ENCODE results near the gene CCDC43. TPM values are rescaled to one million over a fixed set of nuclear protein-coding genes. Genes with fewer than 3 reads are reported as not detected.
"Not testable (repeated sequence)": the region's sequence is repeated elsewhere in the genome, so short reads cannot be mapped to it uniquely, and the experiment has no call there.

CCDC43 gene
- total RNA-seq, 2 experiments from 2014 or later = 31.8 to 33.7 TPM

DNA sequence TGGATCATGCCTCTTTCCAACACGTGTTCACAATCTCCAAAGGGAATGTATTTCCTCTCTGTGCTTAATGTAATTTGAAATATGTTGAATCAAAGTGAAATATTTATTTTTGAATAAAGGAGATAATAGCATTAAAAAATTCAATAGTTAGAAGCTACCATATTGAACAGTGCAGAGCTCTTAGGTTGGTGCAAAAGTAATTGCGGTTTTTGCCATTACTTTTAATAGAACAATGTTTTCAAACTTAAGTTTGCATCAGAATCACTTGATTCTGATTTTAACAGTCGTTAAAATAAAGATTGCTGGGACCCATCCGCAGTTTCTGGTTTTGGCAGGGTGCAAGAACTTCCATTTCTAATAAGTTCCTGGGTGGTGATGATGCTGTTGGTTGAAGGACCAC lies 43.3 kb downstream of the CCDC43 start:
- DNase-seq (no peak), ATAC-seq (no peak)
- Mint-ChIP-seq H3K9me3 (ENCODE audit: low read depth) (no peaks in the 10 kb centered on the region), H3K27ac (no peak overlapping the region), H3K4me3 (no peak overlapping the region), H3K36me3 (ENCODE audit: low read depth) (no peaks in the 10 kb centered on the region), H3K4me1 (no peaks in the 10 kb centered on the region), H3K27me3 (peaks cover 28% of the 10 kb centered on the region)
- intact Hi-C loops (cut with DNase I, micrococcal nuclease) = no loop called here
- ChIA-PET CTCF (interaction anchor here (1.2 kb wide), 1 partner anchor 111 kb away, joined by 3 read pairs; no protein-coding TSS in a partner anchor), POLR2A (no interaction called here)

DNA sequence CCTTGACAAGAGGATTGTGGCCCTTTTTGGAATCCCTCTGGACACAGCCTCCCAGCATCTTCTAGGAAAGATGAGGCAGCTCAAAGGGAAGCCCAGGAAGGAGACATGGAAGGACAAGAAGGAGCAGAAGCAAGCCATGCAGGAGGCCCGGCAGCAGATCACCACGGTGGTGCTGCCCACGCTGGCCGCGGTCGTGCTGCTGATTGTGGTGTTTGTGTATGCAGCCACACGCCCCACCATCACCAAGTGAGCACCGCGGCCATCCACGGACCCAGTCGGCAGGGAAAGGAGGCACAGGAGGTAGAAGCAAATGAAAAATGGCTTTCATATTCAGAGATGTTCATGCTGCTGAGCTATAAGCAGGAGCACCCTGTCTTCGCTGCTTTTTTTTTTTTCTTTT lies 44.2 kb downstream of the CCDC43 start:
- Mint-ChIP-seq H3K36me3 (ENCODE audit: low read depth) (no peaks in the 10 kb centered on the region), H3K4me1 (no peaks in the 10 kb centered on the region), H3K27me3 (peaks cover 25% of the 10 kb centered on the region), H3K27ac (no peak overlapping the region), H3K9me3 (ENCODE audit: low read depth) (no peaks in the 10 kb centered on the region), H3K4me3 (no peak overlapping the region)
- intact Hi-C loops (cut with DNase I, micrococcal nuclease) = no loop called here
- DNase-seq (no peak), ATAC-seq (no peak)
- POLR2A ChIA-PET = no interaction called here
- CTCF ChIA-PET = interaction anchor here (0.6 to 0.9 kb wide), 2 partner anchors 44 to 780 kb away, joined by 4 to 5 read pairs; no protein-coding TSS in a partner anchor

DNA sequence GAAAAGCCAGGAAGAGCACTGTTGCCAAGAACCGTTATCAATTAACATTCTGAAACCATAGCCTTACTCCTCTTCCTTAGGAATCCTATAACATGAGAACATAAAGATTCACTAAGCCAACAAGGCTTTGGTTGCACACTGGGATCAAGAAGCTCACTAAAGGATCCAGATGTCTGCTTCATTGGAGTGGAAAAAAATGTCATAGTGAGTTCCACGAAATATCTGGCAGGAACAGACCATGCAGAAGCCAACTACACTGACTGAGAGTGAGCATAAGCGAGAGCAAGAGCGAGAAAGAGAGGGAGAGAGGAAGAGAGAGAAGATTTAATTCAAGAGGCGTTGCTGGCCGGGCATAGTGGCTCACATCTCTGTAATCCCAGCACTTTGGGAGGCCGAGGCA lies 46.7 kb downstream of the CCDC43 start:
- H3K9me3 Mint-ChIP-seq (ENCODE audit: low read depth) = no peaks in the 10 kb centered on the region
- intact Hi-C loops (cut with DNase I, micrococcal nuclease) = no loop called here
- no peak for DNase-seq
- H3K4me1 Mint-ChIP-seq = no peaks in the 10 kb centered on the region
- CTCF ChIA-PET = interaction anchor here (1.1 kb wide), 1 partner anchor 23 kb away, joined by 3 read pairs; no protein-coding TSS in a partner anchor
- no peak overlapping the region for H3K27ac Mint-ChIP-seq
- no peak overlapping the region for H3K4me3 Mint-ChIP-seq
- ATAC-seq = no peak
- POLR2A ChIA-PET = no interaction called here
- peaks cover 16% of the 10 kb centered on the region for H3K27me3 Mint-ChIP-seq
- no peaks in the 10 kb centered on the region for H3K36me3 Mint-ChIP-seq (ENCODE audit: low read depth)

DNA sequence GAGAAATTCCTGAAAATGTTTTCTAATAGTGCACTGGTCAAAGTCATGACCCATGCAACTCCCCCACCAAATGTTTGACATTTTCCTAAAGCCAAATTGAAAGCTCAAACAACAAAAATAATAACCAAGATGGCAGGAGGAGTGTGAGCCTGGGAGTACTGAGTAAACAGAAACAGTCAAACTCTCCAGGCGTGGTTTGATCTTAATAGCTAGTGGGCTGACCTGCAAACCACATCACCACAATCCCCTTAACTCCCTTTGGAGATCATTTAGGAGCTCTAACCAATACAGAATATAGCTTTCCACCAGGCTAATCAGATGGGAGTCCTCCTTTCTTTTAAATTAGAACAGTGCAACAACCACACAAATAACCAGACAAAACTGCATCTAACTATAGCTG lies 52.5 kb downstream of the CCDC43 start:
- CTCF ChIA-PET = interaction anchor here (0.7 to 1.2 kb wide), 3 partner anchors 12 to 104 kb away, joined by 3 to 16 read pairs (median 4); no protein-coding TSS in a partner anchor
- Mint-ChIP-seq H3K4me1 (no peaks in the 10 kb centered on the region), H3K9me3 (ENCODE audit: low read depth) (no peaks in the 10 kb centered on the region), H3K4me3 (no peak overlapping the region), H3K27ac (no peak overlapping the region), H3K36me3 (ENCODE audit: low read depth) (no peaks in the 10 kb centered on the region), H3K27me3 (peaks cover 7% of the 10 kb centered on the region)
- DNase-seq (no peak), ATAC-seq (no peak)
- POLR2A ChIA-PET = no interaction called here
- intact Hi-C loops (cut with DNase I, micrococcal nuclease) = loop anchor here in 1 of 2 experiments (5.0 kb wide), 1 partner anchor 105 kb away; no protein-coding TSS in a partner anchor

DNA sequence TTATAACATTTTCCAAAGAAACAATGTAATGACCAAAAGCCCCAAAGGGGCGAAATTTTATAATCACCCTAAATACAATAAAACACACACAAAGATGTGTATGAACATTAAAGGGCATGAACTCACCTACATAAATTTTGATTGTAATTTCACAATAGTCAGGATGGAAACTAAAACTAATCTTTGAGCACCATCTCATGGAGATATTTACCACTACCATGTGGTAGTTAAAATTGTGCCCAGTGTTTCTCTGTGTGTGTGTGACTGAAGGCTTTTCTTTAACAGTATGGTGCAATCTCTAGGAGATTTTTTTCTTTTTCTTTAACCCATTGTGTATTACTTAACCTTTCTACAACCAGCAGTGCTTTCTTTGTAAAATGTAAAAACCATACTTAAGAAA lies 53.0 kb downstream of the CCDC43 start:
- ATAC-seq (no peak), DNase-seq (no peak)
- Mint-ChIP-seq H3K27me3 (peaks cover 5% of the 10 kb centered on the region), H3K4me3 (no peak overlapping the region), H3K9me3 (ENCODE audit: low read depth) (no peaks in the 10 kb centered on the region), H3K4me1 (no peaks in the 10 kb centered on the region), H3K27ac (no peak overlapping the region), H3K36me3 (ENCODE audit: low read depth) (no peaks in the 10 kb centered on the region)
- ChIA-PET CTCF (no interaction called here), POLR2A (no interaction called here)
- intact Hi-C loops (cut with DNase I, micrococcal nuclease) = loop anchor here (1.0 to 5.0 kb wide), 2 partner anchors 103 to 104 kb away; no protein-coding TSS in a partner anchor

DNA sequence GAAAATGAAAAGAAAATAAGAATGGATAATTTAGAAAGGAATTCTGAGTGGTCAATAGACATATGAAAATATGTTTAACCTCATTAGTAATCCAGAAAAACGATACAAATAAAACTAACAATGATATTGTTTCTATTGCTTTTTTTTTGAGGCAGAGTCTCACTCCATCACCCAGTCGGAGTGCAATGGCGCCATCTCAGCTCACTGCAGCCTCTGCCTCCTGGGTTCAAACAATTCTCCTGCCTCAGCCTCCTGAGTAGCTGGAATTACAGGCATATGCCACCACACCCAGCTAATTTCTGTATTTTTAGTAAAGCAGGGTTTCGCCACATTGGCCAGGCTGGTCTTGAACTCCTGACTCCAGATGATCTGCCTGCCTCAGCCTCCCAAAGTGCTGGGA lies 55.2 kb downstream of the CCDC43 start:
- H3K4me1 Mint-ChIP-seq; POLR2A ChIA-PET; H3K4me3 Mint-ChIP-seq; H3K27me3 Mint-ChIP-seq; H3K27ac Mint-ChIP-seq; DNase-seq; H3K9me3 Mint-ChIP-seq (ENCODE audit: low read depth); H3K36me3 Mint-ChIP-seq (ENCODE audit: low read depth); intact Hi-C loops (cut with DNase I, micrococcal nuclease); ATAC-seq: not testable (repeated sequence)
- CTCF ChIA-PET = interaction anchor here (0.7 kb wide), 1 partner anchor 72 kb away, joined by 4 read pairs; no protein-coding TSS in a partner anchor

DNA sequence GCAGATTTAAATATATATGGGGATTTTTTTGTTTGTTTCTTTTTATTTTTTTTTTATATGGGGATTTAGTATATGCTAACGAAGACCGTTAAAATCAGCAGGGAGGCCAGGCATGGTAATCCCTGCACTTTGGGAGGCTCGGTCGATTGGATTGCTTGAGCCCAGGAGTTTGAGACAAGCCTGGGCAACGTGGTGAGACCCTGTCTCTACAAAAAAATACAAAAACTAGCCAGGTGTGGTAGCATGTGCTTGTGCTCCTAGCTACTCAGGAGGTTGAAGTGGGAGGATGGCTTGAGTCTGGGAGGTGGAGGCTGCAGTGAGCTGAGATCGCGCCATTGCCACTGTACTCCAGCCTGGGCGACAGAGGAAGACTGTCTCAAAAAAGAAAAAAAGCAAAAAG lies 55.6 kb downstream of the CCDC43 start:
- ATAC-seq (no peak), DNase-seq (no peak)
- no peak overlapping the region for H3K4me3 Mint-ChIP-seq
- POLR2A ChIA-PET = no interaction called here
- CTCF ChIA-PET = interaction anchor here (0.6 to 0.7 kb wide), 2 partner anchors 73 to 669 kb away, joined by 3 to 4 read pairs; no protein-coding TSS in a partner anchor
- peaks cover 3% of the 10 kb centered on the region for H3K27me3 Mint-ChIP-seq
- H3K27ac Mint-ChIP-seq = no peak overlapping the region
- H3K9me3 Mint-ChIP-seq (ENCODE audit: low read depth) = no peaks in the 10 kb centered on the region
- intact Hi-C loops (cut with DNase I, micrococcal nuclease) = no loop called here
- no peaks in the 10 kb centered on the region for H3K4me1 Mint-ChIP-seq
- H3K36me3 Mint-ChIP-seq (ENCODE audit: low read depth) = no peaks in the 10 kb centered on the region

DNA sequence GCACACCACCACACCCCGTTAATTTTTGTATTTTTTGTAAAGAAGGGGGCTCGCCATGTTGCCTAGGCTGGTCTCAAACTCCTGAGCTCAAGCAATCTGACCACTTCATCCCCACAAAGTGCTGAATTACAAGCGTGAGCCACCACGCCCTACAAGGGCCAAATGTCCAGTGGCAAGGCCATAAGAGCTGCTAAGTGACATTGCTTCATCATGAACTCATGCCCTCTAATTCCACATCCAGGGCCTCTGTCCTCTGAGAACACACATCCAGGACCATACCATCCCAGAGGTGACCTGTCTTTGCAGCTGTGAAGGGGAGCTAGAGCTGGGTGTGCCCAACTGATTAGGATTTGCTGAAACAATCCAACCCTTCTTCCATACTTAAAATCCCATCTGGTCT lies 58.9 kb downstream of the CCDC43 start:
- Mint-ChIP-seq H3K27me3 (peaks cover 6% of the 10 kb centered on the region), H3K4me1 (no peaks in the 10 kb centered on the region), H3K4me3 (no peak overlapping the region), H3K36me3 (ENCODE audit: low read depth) (no peaks in the 10 kb centered on the region), H3K9me3 (ENCODE audit: low read depth) (no peaks in the 10 kb centered on the region), H3K27ac (no peak overlapping the region)
- CTCF ChIA-PET = interaction anchor here (1.0 to 1.6 kb wide), 2 partner anchors 42 to 206 kb away, joined by 3 to 4 read pairs; no protein-coding TSS in a partner anchor
- intact Hi-C loops (cut with DNase I, micrococcal nuclease) = no loop called here
- ATAC-seq = no peak
- POLR2A ChIA-PET = no interaction called here
- no peak for DNase-seq

DNA sequence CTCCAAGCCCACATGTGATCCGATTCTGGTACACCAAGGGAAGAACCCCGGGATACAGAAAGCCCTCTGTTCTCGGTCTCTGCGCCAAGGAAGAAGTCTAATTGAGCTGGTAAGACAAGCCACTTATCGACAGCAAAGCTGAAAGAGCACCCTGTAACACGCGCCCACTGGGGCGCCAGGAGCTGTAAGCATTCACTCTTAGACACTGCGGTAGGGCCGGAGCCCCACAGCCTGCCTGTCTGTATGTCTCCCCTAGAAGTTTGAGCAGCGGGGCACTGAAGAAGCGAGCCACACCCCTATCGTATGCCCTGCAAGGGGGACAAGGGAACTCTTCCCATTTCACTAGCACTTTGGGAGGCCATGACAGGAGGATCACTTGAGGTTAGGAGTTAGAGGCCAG lies 60.3 kb downstream of the CCDC43 start:
- H3K4me3 Mint-ChIP-seq = no peak overlapping the region
- ATAC-seq (no peak), DNase-seq (no peak)
- CTCF ChIA-PET = no interaction called here
- H3K27ac Mint-ChIP-seq = no peak overlapping the region
- intact Hi-C loops (cut with DNase I, micrococcal nuclease) = no loop called here
- no peaks in the 10 kb centered on the region for H3K4me1 Mint-ChIP-seq
- POLR2A ChIA-PET = no interaction called here
- no peaks in the 10 kb centered on the region for H3K9me3 Mint-ChIP-seq (ENCODE audit: low read depth)
- H3K27me3 Mint-ChIP-seq = peaks cover 6% of the 10 kb centered on the region
- H3K36me3 Mint-ChIP-seq (ENCODE audit: low read depth) = no peaks in the 10 kb centered on the region

DNA sequence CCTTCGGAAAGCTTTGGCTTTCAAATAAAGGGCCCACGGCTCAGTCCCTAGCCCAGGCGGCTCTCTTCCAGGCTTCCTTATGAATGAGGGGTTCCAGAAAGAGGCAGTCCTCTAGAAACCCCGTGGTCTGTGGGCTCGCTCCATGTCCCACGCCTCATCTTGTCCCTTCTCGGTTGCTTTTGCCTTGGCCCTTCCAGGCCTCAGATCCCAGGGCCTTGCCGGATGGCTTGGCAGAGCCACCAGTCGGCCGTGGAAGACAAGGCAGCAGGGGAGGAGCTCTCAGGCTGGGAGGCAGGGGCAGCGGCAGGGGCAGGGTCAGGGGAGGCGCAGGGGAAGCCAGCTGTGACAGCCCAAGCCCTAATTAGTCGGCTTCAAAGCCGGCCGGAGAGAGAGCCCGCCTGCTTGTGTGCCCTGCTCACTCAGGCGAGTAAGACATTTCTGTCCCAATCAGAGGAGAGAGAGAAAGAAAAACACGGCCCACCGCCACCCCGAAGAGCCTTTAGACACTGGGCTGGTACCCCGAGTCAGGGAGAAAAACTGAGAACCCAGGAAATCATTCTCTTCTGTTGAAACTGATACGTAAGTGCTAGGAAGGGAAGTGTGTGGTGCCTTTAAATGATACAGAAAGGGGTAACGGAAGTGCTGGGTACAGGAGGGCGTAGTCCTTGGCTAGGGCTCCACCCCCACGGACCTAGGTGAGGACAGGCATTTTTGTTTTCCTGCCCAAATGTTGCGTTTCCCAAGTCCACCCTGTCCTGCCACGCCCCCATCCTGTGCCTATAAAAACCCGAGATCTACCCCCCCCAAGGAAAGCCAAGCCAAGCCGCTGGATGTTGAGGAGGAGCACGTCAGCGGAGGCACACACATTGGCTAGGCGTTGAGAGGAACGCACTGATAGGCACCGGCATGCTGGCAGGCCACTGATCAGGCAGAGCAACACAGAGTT lies 61.1 kb downstream of the CCDC43 start:
- POLR2A ChIA-PET = no interaction called here
- peak; percentile 36 for ATAC-seq

DNA sequence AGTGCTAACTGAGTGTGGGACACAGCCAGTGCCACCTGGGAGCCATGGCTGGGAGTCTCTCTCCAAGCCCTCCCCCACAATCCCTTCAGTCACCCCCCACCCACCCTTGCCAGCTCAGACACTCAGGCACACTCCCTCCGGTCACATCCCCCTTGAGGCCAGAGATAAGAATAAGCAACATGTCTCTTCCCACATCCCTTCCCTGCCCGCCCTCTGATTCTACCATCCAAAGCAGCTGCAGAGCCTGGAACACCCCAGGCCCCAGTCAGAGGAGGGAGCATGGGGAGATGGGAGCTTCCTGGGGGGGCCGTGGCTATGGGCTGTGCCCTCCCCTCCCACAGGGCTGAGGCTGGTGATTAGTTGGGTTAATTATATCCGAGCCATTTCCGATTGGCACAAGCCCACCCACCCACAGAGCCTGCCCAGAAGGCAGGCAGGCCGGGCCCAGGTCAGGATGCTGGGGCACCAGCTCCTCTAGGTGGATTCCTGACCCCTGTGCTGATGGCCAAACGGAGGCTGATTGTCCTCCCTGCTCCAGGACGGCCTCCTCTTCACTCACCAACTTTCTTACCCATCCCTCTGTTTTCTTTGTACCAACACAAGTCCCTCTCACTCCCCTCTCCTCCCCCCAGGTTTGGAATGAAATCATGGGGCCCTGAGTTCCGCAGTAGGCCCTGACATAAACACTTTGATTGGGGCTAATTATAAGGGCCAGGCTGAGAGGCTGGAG lies 61.9 kb downstream of the CCDC43 start:
- H3K27me3 Mint-ChIP-seq = peaks cover 6% of the 10 kb centered on the region
- H3K36me3 Mint-ChIP-seq (ENCODE audit: low read depth) = no peaks in the 10 kb centered on the region
- H3K4me3 Mint-ChIP-seq = no peak overlapping the region
- ChIA-PET POLR2A (no interaction called here), CTCF (interaction anchor here (0.6 kb wide), 1 partner anchor 41 kb away, joined by 4 read pairs; no protein-coding TSS in a partner anchor)
- H3K27ac Mint-ChIP-seq = no peak overlapping the region
- ATAC-seq (no peak), DNase-seq (no peak)
- H3K4me1 Mint-ChIP-seq = no peaks in the 10 kb centered on the region
- intact Hi-C loops (cut with DNase I, micrococcal nuclease) = no loop called here
- H3K9me3 Mint-ChIP-seq (ENCODE audit: low read depth) = no peaks in the 10 kb centered on the region

More for the DNA sequence above, 61.1 kb downstream of the CCDC43 start:
- no peak for DNase-seq
- CTCF ChIA-PET = no interaction called here
- Mint-ChIP-seq H3K27me3 (peaks cover 6% of the 10 kb centered on the region), H3K9me3 (ENCODE audit: low read depth) (no peaks in the 10 kb centered on the region), H3K4me3 (no peak overlapping the region), H3K36me3 (ENCODE audit: low read depth) (no peaks in the 10 kb centered on the region), H3K4me1 (no peaks in the 10 kb centered on the region), H3K27ac (no peak overlapping the region)
- intact Hi-C loops (cut with DNase I, micrococcal nuclease) = no loop called here

Data from activated CD4-positive, alpha-beta T cell treated with anti-CD3 and anti-CD28 coated beads for 36 hours (primary cell).